ENCODE measurements around the gene CCDC7.

DNA sequence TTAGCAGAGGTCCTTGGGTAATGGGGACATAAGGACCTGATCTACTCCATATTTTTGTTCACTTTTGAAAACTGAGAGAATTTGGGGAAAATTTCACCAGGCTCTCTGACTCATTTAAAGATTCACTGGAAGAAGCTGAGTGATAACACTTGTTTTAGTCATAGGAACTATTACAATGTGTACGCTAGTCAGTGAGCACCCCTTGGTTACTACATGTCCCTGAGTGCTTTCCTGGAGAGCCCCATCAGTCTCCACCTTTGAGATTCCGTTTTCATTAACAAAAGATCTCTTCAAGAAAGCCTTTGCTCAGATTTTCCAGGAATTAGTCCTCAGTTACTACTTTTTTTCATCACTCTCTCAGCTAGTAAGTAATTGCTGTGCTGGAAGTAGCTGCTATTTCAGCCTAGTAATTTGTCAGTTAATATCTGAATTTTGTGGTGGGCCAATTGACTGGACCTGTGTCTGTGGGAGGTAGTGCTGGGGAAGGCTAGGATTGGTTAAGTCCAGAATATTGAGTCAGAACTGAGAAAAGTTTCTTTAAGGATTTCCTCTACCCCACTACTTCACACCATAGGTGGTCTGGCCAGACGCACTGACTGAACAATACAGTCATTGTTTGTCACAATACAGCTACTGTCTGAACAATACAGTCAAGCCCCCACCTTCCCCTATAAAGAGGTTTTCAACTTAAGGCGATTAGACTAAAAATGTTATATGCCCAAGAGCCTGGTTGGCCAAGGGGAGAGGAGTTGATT, 235.0 kb downstream of the CCDC7 start:
- TF ChIP-seq ZFP3 (CRISPR knock-in tag; IDR thresholded peaks at IDR 0.05) (no peak), ESRRG (CRISPR knock-in tag; IDR thresholded peaks at IDR 0.05) (no peak), GLIS3 (CRISPR knock-in tag; IDR thresholded peaks at IDR 0.05) (no peak), BACH2 (CRISPR knock-in tag; IDR thresholded peaks at IDR 0.05; ENCODE audit: borderline replicate concordance) (no peak), ISL1 (CRISPR knock-in tag; IDR thresholded peaks at IDR 0.05) (no peak), ZC3H10 (CRISPR knock-in tag; IDR thresholded peaks at IDR 0.05) (no peak), ARNTL (CRISPR knock-in tag; IDR thresholded peaks at IDR 0.05; ENCODE audit: borderline replicate concordance, low read depth) (no peak), ZFP30 (CRISPR knock-in tag; IDR thresholded peaks at IDR 0.05) (no peak), OSR1 (CRISPR knock-in tag; IDR thresholded peaks at IDR 0.05) (no peak), CSDC2 (CRISPR knock-in tag; IDR thresholded peaks at IDR 0.05) (no peak), ZNF8 (CRISPR knock-in tag; IDR thresholded peaks at IDR 0.05) (no peak)
- TF ChIP-seq, protein P1, sequence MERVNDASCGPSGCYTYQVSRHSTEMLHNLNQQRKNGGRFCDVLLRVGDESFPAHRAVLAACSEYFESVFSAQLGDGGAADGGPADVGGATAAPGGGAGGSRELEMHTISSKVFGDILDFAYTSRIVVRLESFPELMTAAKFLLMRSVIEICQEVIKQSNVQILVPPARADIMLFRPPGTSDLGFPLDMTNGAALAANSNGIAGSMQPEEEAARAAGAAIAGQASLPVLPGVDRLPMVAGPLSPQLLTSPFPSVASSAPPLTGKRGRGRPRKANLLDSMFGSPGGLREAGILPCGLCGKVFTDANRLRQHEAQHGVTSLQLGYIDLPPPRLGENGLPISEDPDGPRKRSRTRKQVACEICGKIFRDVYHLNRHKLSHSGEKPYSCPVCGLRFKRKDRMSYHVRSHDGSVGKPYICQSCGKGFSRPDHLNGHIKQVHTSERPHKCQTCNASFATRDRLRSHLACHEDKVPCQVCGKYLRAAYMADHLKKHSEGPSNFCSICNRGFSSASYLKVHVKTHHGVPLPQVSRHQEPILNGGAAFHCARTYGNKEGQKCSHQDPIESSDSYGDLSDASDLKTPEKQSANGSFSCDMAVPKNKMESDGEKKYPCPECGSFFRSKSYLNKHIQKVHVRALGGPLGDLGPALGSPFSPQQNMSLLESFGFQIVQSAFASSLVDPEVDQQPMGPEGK (CRISPR knock-in tag; IDR thresholded peaks at IDR 0.05; ENCODE audit: borderline replicate concordance), result no peak
- TF ChIP-seq, protein P2, sequence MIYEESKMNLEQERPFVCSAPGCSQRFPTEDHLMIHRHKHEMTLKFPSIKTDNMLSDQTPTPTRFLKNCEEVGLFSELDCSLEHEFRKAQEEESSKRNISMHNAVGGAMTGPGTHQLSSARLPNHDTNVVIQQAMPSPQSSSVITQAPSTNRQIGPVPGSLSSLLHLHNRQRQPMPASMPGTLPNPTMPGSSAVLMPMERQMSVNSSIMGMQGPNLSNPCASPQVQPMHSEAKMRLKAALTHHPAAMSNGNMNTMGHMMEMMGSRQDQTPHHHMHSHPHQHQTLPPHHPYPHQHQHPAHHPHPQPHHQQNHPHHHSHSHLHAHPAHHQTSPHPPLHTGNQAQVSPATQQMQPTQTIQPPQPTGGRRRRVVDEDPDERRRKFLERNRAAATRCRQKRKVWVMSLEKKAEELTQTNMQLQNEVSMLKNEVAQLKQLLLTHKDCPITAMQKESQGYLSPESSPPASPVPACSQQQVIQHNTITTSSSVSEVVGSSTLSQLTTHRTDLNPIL (CRISPR knock-in tag; IDR thresholded peaks at IDR 0.05; ENCODE audit: low read depth), result no peak
